ENCODE measurements around the gene TUBGCP2. TPM values are rescaled to one million over a fixed set of nuclear protein-coding genes. Genes with fewer than 3 reads are reported as not detected.

Gene TUBGCP2
- total RNA-seq, 1 experiment from 2014 or later, result 52.4 TPM

- Histone ChIP-seq H2BK120ac (ENCODE audit: low read depth, low read length, poor library complexity, severe bottlenecking) (no peak overlapping the region), H3K9ac (ENCODE audit: extremely low read depth, insufficient read length, low read length) (no peak overlapping the region), H3K4ac (ENCODE audit: low read depth, low read length) (no peak overlapping the region), H4K5ac (ENCODE audit: insufficient read length, low read depth, low read length) (no peak overlapping the region), H3K14ac (ENCODE audit: insufficient read depth, low read length) (no peak overlapping the region; the same call in 1 of the 2 replicates), H2AFZ (ENCODE audit: low read length) (no peak overlapping the region), H4K20me1 (ENCODE audit: control insufficient read depth, insufficient read depth, insufficient read length) (peaks cover 3% of the 10 kb centered on the region), H4K91ac (ENCODE audit: insufficient read length, low read depth, low read length) (no peak overlapping the region), H2BK5ac (ENCODE audit: insufficient read length, low read length) (no peak overlapping the region), H3K4me2 (ENCODE audit: insufficient read depth, insufficient read length, low read length) (no peak overlapping the region), H3K27me3 (ENCODE audit: insufficient read depth, low read length) (no peaks in the 10 kb centered on the region; the same call in 1 of the 2 replicates), H2BK15ac (ENCODE audit: low read depth, low read length) (no peak overlapping the region), H4K8ac (replicated peaks; ENCODE audit: insufficient read length, low read depth, low read length) (no peak overlapping the region), H3K23me2 (ENCODE audit: insufficient read length, low read depth, low read length, poor library complexity, severe bottlenecking) (peaks cover 7% of the 10 kb centered on the region), H3K79me2 (ENCODE audit: insufficient read depth, low read length) (no peaks in the 10 kb centered on the region), H3K27ac (ENCODE audit: insufficient read length, low read depth, low read length) (no peak overlapping the region), H3K79me1 (ENCODE audit: insufficient read depth, low read depth, low read length, poor library complexity, severe bottlenecking) (no peaks in the 10 kb centered on the region), H2AK5ac (ENCODE audit: insufficient read length, low read length) (no peak overlapping the region), H3K9me3 (ENCODE audit: control insufficient read depth, low read depth, low read length) (no peaks in the 10 kb centered on the region), H2BK20ac (ENCODE audit: low read depth, low read length, poor library complexity, severe bottlenecking) (no peak overlapping the region), H3K23ac (ENCODE audit: insufficient read length, low read depth, low read length) (no peak overlapping the region), H3K18ac (ENCODE audit: insufficient read length, low read depth, low read length) (no peak overlapping the region), H2BK12ac (ENCODE audit: insufficient read length, low read depth, low read length) (no peak overlapping the region), H3T11ph (ENCODE audit: low read length) (no peak overlapping the region), H3K56ac (ENCODE audit: insufficient read length, low read depth, low read length) (no peak overlapping the region), H3K4me1 (ENCODE audit: insufficient read depth, low read length) (no peaks in the 10 kb centered on the region)
- Mint-ChIP-seq H3K27ac (no peak overlapping the region), H3K27me3 (ENCODE audit: low read depth) (peaks cover 19% of the 10 kb centered on the region), H3K4me3 (no peak overlapping the region; a peak in 1 of 5 replicates), H3K9me3 (no peaks in the 10 kb centered on the region), H3K4me1 (peaks cover 3 to 16% of the 10 kb centered on the region in 2 experiments; a peak in 3 of 4 replicates), H3K36me3 (ENCODE audit: insufficient read depth in 1 of 3, low read depth in 3 of 3) (no peaks in the 10 kb centered on the region)
- no peak for DNase-seq
- TF ChIP-seq CTCF (conservative IDR thresholded peaks at IDR 0.05), result no peak
- no CpG with 5 or more reads among the region's 9 CpGs for WGBS (ENCODE audit: extremely low coverage, insufficient read length, low lambda C conversion rate)
Observed at GRCh38 chr10:133264461-133264860, 44.2 kb downstream of the TUBGCP2 start.

Data from H9 (cell line).